CD4-positive, alpha-beta T cell (primary cell): Measurements from ENCODE around the gene MAOB. TPM values are rescaled to one million over a fixed set of nuclear protein-coding genes. Genes with fewer than 3 reads are reported as not detected.
A peak's percentile ranks its signal among the peaks of the same experiment; 100 is the strongest.

ENCODE experiments used
- ATAC-seq: fragments of 200-7000 bp; cut with Tn5 transposase; one replicate; pipeline ENCODE4 v1.10.0; 2022; ENCODE audit warnings: mild to moderate bottlenecking; ENCODE audit not compliant: poor library complexity
- CTCF ChIA-PET: fragments of 350-600 bp; sonication (Branson Sonifier 250); formaldehyde crosslinking; loops from one replicate; lab custom pipeline; 2021; ENCODE audit warnings: antibody characterized with exemption, inconsistent platforms; lab: Charles Lee
- POLR2A ChIA-PET: fragments of 350-600 bp; sonication (Branson Sonifier 250); formaldehyde crosslinking; loops from one replicate; lab custom pipeline; 2021; ENCODE audit warnings: antibody characterized with exemption, inconsistent platforms; lab: Charles Lee
- DNase-seq, 14 experiments: peaks; one replicate each; pipeline ENCODE4 v3.0.0-alpha.2; 2013 to 2020; ENCODE audit warnings: mixed read lengths in 2 of 14
- H3K27ac ChIP-seq, 2 donors: one replicate each; pipeline versions ENCODE4 v1.5.1 to v1.7.0; 2013; ENCODE audit warnings: low read length in 2 of 2, low read depth in 1 of 2, mild to moderate bottlenecking in 1 of 2
- H3K27me3 ChIP-seq, 2 experiments: 1 replicate in 1 of 2; 2 replicates in 1 of 2; pipeline versions ENCODE4 v1.6.1 to v1.7.0; 2013; ENCODE audit warnings: low read length in 2 of 2, control low read depth in 1 of 2, mild to moderate bottlenecking in 1 of 2, moderate library complexity in 1 of 2; ENCODE audit not compliant: insufficient read depth in 2 of 2, control insufficient read depth in 1 of 2
- H3K36me3 ChIP-seq: one replicate; pipeline ENCODE4 v1.6.1; 2013; ENCODE audit warnings: low read length, control low read depth; ENCODE audit not compliant: insufficient read depth
- H3K4me1 ChIP-seq: one replicate; pipeline ENCODE4 v1.6.1; 2013; ENCODE audit warnings: low read length, control low read depth; ENCODE audit not compliant: insufficient read depth
- H3K4me3 ChIP-seq: one replicate; pipeline ENCODE4 v1.5.1; 2013; ENCODE audit warnings: mild to moderate bottlenecking, low read length, moderate library complexity
- H3K9me3 ChIP-seq, 2 experiments: 1 replicate in 1 of 2; 2 replicates in 1 of 2; pipeline versions ENCODE4 v1.6.1 to v1.7.0; 2013; ENCODE audit warnings: low read length in 2 of 2, mild to moderate bottlenecking in 2 of 2, control low read depth in 1 of 2, moderate library complexity in 1 of 2; ENCODE audit not compliant: control insufficient read depth in 1 of 2, insufficient read depth in 1 of 2
- H3K27ac Mint-ChIP-seq: one replicate; pipeline ENCODE4 v1.8.0; 2020; ENCODE audit warnings: mixed read lengths
- H3K27me3 Mint-ChIP-seq: one replicate; pipeline ENCODE4 v1.8.0; 2021; ENCODE audit warnings: mixed read lengths
- H3K36me3 Mint-ChIP-seq: one replicate; pipeline ENCODE4 v1.8.0; 2021; ENCODE audit warnings: low read depth, mixed read lengths
- H3K4me1 Mint-ChIP-seq: one replicate; pipeline ENCODE4 v1.8.0; 2021; ENCODE audit warnings: low read depth, mixed read lengths
- H3K4me3 Mint-ChIP-seq: one replicate; pipeline ENCODE4 v1.8.0; 2020; ENCODE audit warnings: mild to moderate bottlenecking, mixed read lengths
- H3K9me3 Mint-ChIP-seq: one replicate; pipeline ENCODE4 v1.8.0; 2020; ENCODE audit warnings: mixed read lengths
- CTCF ChIP-seq: fragments of 200-600 bp; IDR thresholded peaks from one replicate; pipeline ENCODE4 v1.8.0; 2022; ENCODE audit warnings: antibody characterized with exemption, mild to moderate bottlenecking
- intact Hi-C, 2 experiments: fragments of 100-400 bp; cut with DNase I in 1 of 2; cut with micrococcal nuclease in 1 of 2; formaldehyde crosslinking; loops; one replicate each; pipeline versions ENCODE4 v1.15.1 to v1.9.0; 2023 to 2025; cut with DNase I, micrococcal nuclease
- total RNA-seq, 174 experiments: library from RNA in 2 of 174; stranded (reverse) in 2 of 174; gene quantifications; one replicate each; pipeline ENCODE4 v1.2.3 and lab custom pipeline; 2021 to 2026

MAOB gene
- total RNA-seq, 2 experiments from 2014 or later = not detected

- no peaks in the 10 kb centered on the region for H3K36me3 ChIP-seq
- CTCF ChIA-PET = no interaction called here
Observed at GRCh38 chrX:43840265-43840664, 42.0 kb downstream of the MAOB start.

GRCh38 chrX:43836435-43837184 lies 45.6 kb downstream of the MAOB start:
- Histone ChIP-seq H3K9me3 (no peaks in the 10 kb centered on the region), H3K36me3 (no peaks in the 10 kb centered on the region), H3K27ac (no peak overlapping the region), H3K27me3 (peaks cover 0 to 3% of the 10 kb centered on the region in 2 experiments), H3K4me3 (no peak overlapping the region), H3K4me1 (no peaks in the 10 kb centered on the region)
- peak; percentile 63 for TF ChIP-seq CTCF
- Mint-ChIP-seq H3K27me3 (no peaks in the 10 kb centered on the region), H3K27ac (no peak overlapping the region), H3K36me3 (no peaks in the 10 kb centered on the region), H3K9me3 (no peaks in the 10 kb centered on the region), H3K4me1 (no peaks in the 10 kb centered on the region), H3K4me3 (no peak overlapping the region)
- DNase-seq (peak in 3 of 14 experiments; percentile 25 to 32 (median 32)), ATAC-seq (no peak)
- ChIA-PET POLR2A (no interaction called here), CTCF (no interaction called here)
- intact Hi-C loops = loop anchor here (2.0 to 10.0 kb wide), 6 partner anchors 406 to 1908 kb away; no protein-coding TSS in a partner anchor

More at GRCh38 chrX:43840265-43840664, 42.0 kb downstream of the MAOB start:
- Histone ChIP-seq H3K27me3 (peaks cover 0 to 3% of the 10 kb centered on the region in 2 experiments), H3K9me3 (no peaks in the 10 kb centered on the region), H3K4me3 (no peak overlapping the region), H3K27ac (no peak overlapping the region), H3K4me1 (no peaks in the 10 kb centered on the region)
- no peaks in the 10 kb centered on the region for H3K9me3 Mint-ChIP-seq
- H3K27ac Mint-ChIP-seq = no peak overlapping the region
- no peaks in the 10 kb centered on the region for H3K36me3 Mint-ChIP-seq
- ATAC-seq = no peak
- no peak overlapping the region for H3K4me3 Mint-ChIP-seq
- POLR2A ChIA-PET = no interaction called here
- H3K27me3 Mint-ChIP-seq = no peaks in the 10 kb centered on the region
- H3K4me1 Mint-ChIP-seq = no peaks in the 10 kb centered on the region
- TF ChIP-seq CTCF = no peak
- intact Hi-C loops = no loop called here
- DNase-seq = no peak

GRCh38 chrX:43835559-43835958 lies 46.7 kb downstream of the MAOB start:
- no peak overlapping the region for H3K27ac Mint-ChIP-seq
- ChIA-PET POLR2A (interaction anchor here (0.8 kb wide), 1 partner anchor 411 kb away, joined by 3 read pairs; no protein-coding TSS in a partner anchor), CTCF (no interaction called here)
- Histone ChIP-seq H3K4me1 (no peaks in the 10 kb centered on the region), H3K27ac (no peak overlapping the region), H3K9me3 (no peaks in the 10 kb centered on the region), H3K27me3 (peaks cover 0 to 3% of the 10 kb centered on the region in 2 experiments), H3K4me3 (no peak overlapping the region), H3K36me3 (no peaks in the 10 kb centered on the region)
- DNase-seq (no peak), ATAC-seq (no peak)
- no peaks in the 10 kb centered on the region for H3K36me3 Mint-ChIP-seq
- no peaks in the 10 kb centered on the region for H3K27me3 Mint-ChIP-seq
- intact Hi-C loops = loop anchor here (5.0 to 10.0 kb wide), 5 partner anchors 407 to 1909 kb away; no protein-coding TSS in a partner anchor
- no peak for TF ChIP-seq CTCF
- no peak overlapping the region for H3K4me3 Mint-ChIP-seq
- H3K4me1 Mint-ChIP-seq = no peaks in the 10 kb centered on the region
- no peaks in the 10 kb centered on the region for H3K9me3 Mint-ChIP-seq
